ENCODE measurements around the gene FOXP4.

DNA sequence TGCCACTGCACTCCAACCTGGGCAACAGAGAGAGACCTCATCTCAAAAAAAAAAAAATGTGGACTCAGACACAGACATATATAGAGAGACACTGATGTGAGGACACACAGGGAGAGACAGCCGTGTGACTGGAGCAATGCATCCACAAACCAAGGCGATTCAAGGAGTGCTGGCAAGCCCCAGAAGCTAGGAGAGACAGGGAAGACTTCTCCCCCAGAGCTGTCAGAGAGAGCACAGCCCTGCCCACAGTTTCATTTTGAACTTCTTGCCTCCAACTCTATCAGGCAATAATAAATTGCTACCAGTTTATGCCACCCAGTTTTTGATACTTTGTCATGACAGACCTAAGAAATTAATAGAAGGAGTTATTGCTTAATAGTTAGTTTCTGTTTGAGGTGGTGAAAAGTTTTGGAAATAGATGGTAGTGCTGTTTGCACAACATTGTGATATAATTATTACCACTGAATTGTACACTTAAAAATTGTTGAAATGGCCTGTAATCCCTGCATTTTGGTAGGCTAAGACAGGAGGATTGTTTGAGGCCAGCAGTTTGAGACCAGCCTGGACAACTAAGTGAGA is 87.0 kb downstream of the FOXP4 start:
- TF ChIP-seq, protein P1, sequence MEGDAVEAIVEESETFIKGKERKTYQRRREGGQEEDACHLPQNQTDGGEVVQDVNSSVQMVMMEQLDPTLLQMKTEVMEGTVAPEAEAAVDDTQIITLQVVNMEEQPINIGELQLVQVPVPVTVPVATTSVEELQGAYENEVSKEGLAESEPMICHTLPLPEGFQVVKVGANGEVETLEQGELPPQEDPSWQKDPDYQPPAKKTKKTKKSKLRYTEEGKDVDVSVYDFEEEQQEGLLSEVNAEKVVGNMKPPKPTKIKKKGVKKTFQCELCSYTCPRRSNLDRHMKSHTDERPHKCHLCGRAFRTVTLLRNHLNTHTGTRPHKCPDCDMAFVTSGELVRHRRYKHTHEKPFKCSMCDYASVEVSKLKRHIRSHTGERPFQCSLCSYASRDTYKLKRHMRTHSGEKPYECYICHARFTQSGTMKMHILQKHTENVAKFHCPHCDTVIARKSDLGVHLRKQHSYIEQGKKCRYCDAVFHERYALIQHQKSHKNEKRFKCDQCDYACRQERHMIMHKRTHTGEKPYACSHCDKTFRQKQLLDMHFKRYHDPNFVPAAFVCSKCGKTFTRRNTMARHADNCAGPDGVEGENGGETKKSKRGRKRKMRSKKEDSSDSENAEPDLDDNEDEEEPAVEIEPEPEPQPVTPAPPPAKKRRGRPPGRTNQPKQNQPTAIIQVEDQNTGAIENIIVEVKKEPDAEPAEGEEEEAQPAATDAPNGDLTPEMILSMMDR (IDR thresholded peaks at IDR 0.05; ENCODE audit: low read length), result no peak
- no peak for TF ChIP-seq EZH2 (IDR thresholded peaks at IDR 0.05; ENCODE audit: borderline replicate concordance, low read length)

Measured in OCI-LY1 (cell line).